ENCODE results near the gene FUT4.
"Not testable (repeated sequence)": the region's sequence is repeated elsewhere in the genome, so short reads cannot be mapped to it uniquely, and the experiment has no call there.

FUT4 gene

GRCh38 chr11:94543695-94544645 lies at the start of gene FUT4:
Gene FUT4, plus strand, starts transcription at chr11:94543921. Its CDS starts 213 bp downstream, at chr11:94544134.
- DNase-seq: peak; percentile 81

- DNase-seq: no peak
These were observed 49.5 kb upstream of the FUT4 start for GRCh38 chr11:94494126-94494680.

- DNase-seq: no peak
These were observed 43.5 kb upstream of the FUT4 start for GRCh38 chr11:94500181-94500580.

GRCh38 chr11:94501522-94501921 lies 42.2 kb upstream of the FUT4 start:
- no peak for DNase-seq

- no peak for DNase-seq
These were observed 38.9 kb upstream of the FUT4 start for GRCh38 chr11:94504689-94505293.

- DNase-seq: not testable (repeated sequence)
These were observed 37.2 kb upstream of the FUT4 start for GRCh38 chr11:94506513-94506912.

- no peak for DNase-seq
These were observed 36.2 kb upstream of the FUT4 start for GRCh38 chr11:94507485-94507884.

GRCh38 chr11:94511932-94512781 lies 31.6 kb upstream of the FUT4 start, which contains the start of gene C11orf97:
Gene C11orf97, plus strand, starts transcription at chr11:94512461. Its CDS starts 68 bp downstream, at chr11:94512529.
- DNase-seq: no peak

- DNase-seq: no peak
These were observed 30.6 kb upstream of the FUT4 start for GRCh38 chr11:94513091-94513490.

GRCh38 chr11:94515398-94515797 lies 28.3 kb upstream of the FUT4 start:
- DNase-seq: no peak

- DNase-seq: no peak
These were observed 27.0 kb upstream of the FUT4 start for GRCh38 chr11:94516725-94517124.

GRCh38 chr11:94518300-94518699 lies 25.4 kb upstream of the FUT4 start:
- DNase-seq: no peak

- DNase-seq: no peak
These were observed 24.1 kb upstream of the FUT4 start for GRCh38 chr11:94519478-94520084.

GRCh38 chr11:94521684-94522083 lies 22.0 kb upstream of the FUT4 start:
- DNase-seq: no peak

- no peak for DNase-seq
These were observed 19.4 kb upstream of the FUT4 start for GRCh38 chr11:94524341-94524740.

- DNase-seq: peak; percentile 9
These were observed 18.0 kb upstream of the FUT4 start for GRCh38 chr11:94525546-94526324.

GRCh38 chr11:94526645-94527438 lies 16.9 kb upstream of the FUT4 start:
- DNase-seq: no peak

- no peak for DNase-seq
These were observed 15.2 kb upstream of the FUT4 start for GRCh38 chr11:94528551-94528950.

- DNase-seq: no peak
These were observed 11.5 kb upstream of the FUT4 start for GRCh38 chr11:94532211-94532610.

- no peak for DNase-seq
These were observed 10.5 kb upstream of the FUT4 start for GRCh38 chr11:94533206-94533605.
